Stomach (tissue), 9 donors: Measurements from ENCODE around the gene PLA2G4A. TPM values are rescaled to one million over a fixed set of nuclear protein-coding genes. Genes with fewer than 3 reads are reported as not detected.

Source experiments
- DNase-seq, 2 donors: peaks; one replicate each; pipeline versions ENCODE4 v3.0.0 to v3.0.0-alpha.2; 2013 to 2019
- H3K27ac ChIP-seq, 5 donors: fragments of 200-600 bp in 4 of 5; sonication (generic) in 4 of 5; one replicate each; pipeline ENCODE4 v1.5.1; 2013 to 2019; ENCODE audit warnings: mild to moderate bottlenecking in 1 of 5, moderate library complexity in 1 of 5
- H3K27me3 ChIP-seq, 3 donors: fragments of 200-600 bp; sonication (generic); one replicate each; pipeline ENCODE4 v1.5.1; 2017 to 2019; ENCODE audit warnings: mixed run types in 1 of 3
- H3K36me3 ChIP-seq, 4 donors: fragments of 200-600 bp; sonication (generic); 1 replicate in 3 of 4; 2 replicates in 1 of 4; pipeline ENCODE4 v1.5.1; 2016 to 2019
- H3K4me1 ChIP-seq, 4 donors: fragments of 200-600 bp; sonication (generic); one replicate each; pipeline ENCODE4 v1.5.1; 2016 to 2019
- H3K4me3 ChIP-seq, 4 donors: fragments of 200-600 bp; sonication (generic) in 3 of 4; one replicate each; pipeline ENCODE4 v1.5.1; 2016 to 2019; ENCODE audit warnings: mild to moderate bottlenecking in 1 of 4
- H3K9me3 ChIP-seq, 4 donors: fragments of 200-600 bp; sonication (generic); one replicate each; pipeline ENCODE4 v1.5.1; 2016 to 2019
- EP300 ChIP-seq: sonication (generic); formaldehyde crosslinking; IDR thresholded peaks from one replicate; pipeline ENCODE4 v1.6.1; 2017; ENCODE audit warnings: antibody characterized with exemption
- POLR2A ChIP-seq, 4 donors: fragments of 450-650 bp; IDR thresholded peaks; one replicate each; pipeline ENCODE4 v1.6.1; 2016; ENCODE audit warnings: antibody characterized with exemption in 4 of 4, control low read depth in 2 of 4, mild to moderate bottlenecking in 1 of 4, moderate library complexity in 1 of 4
- POLR2AphosphoS5 ChIP-seq, 3 donors: sonication (generic); formaldehyde crosslinking; IDR thresholded peaks; one replicate each; pipeline ENCODE4 v1.6.1; 2016; ENCODE audit warnings: antibody characterized with exemption in 3 of 3
- WGBS, 5 donors: extraction: QIAGEN DNeasy Blood & Tissue Kit in 3 of 5; methylation state at CpG; one replicate each; pipeline versions ENCODE4 v1.1.5 to v1.1.7; 2013 to 2018; 5-methylcytosine and 5-hydroxymethylcytosine counted together
- intact Hi-C: fragments of 100-400 bp; cut with DNase I; formaldehyde crosslinking; loops from one replicate; pipeline ENCODE4 v1.15.1; 2023; ENCODE audit warnings: low total_unique reads
- polyA plus RNA-seq, 3 donors: library from polyadenylated mRNA; stranded (reverse); fragments of 200-250 nt; gene quantifications; one replicate each; pipeline ENCODE4 v1.2.3, GENCODE V29; 2013
- total RNA-seq, 5 donors: library from RNA; depleted of rRNA; stranded (reverse); fragments of >200 nt; gene quantifications; one replicate each; pipeline versions ENCODE4 v1.1.0 to v1.2.3, GENCODE V29; 2014 to 2016
- TF ChIP-seq, protein P1 (sequence below), 7 experiments: fragments of 450-650 bp in 4 of 7; fragments of 200-600 bp in 3 of 7; sonication (generic) in 3 of 7; IDR thresholded peaks; one replicate each; pipeline ENCODE4 v1.5.1; 2016 to 2019; ENCODE audit warnings: antibody characterized with exemption in 7 of 7, control low read depth in 2 of 7, mild to moderate bottlenecking in 1 of 7
- donor health status: healthy with polysubstance abuse.
- donor health status: Bipolar disorder and iron deficiency.
- donor health status: healthy.

The PLA2G4A gene
- total and polyA plus RNA-seq, 8 donors = 2.2 to 17.8 (median 6.8) TPM

DNA sequence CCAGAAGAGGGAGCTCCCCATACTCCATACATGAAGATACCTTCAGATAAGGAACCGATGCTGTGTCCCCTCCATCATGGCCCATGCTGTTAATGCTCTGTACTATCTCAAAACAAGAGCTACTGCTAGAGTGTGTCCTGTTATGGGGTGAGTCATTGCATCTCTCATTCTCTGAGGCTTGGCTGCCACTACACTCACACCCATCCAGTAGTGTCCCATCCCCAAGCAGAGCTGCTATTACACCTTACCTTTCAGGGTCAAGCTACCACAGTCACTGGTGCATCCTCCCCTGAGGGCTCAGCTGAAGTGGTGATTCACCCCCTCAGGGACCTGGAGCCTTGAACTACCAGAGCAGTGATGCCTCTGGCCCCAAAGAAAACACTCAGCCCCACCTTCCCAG lies 198.5 kb downstream of the PLA2G4A start:
- peaks cover 0 to 32% (median 17%) of the 10 kb centered on the region in 4 donors for H3K9me3 ChIP-seq
- WGBS, 5 donors = 53 to 81% (median 77%) methylated on average over 1 of the region's 1 CpG
- DNase-seq = no peak
- TF ChIP-seq, protein P1, sequence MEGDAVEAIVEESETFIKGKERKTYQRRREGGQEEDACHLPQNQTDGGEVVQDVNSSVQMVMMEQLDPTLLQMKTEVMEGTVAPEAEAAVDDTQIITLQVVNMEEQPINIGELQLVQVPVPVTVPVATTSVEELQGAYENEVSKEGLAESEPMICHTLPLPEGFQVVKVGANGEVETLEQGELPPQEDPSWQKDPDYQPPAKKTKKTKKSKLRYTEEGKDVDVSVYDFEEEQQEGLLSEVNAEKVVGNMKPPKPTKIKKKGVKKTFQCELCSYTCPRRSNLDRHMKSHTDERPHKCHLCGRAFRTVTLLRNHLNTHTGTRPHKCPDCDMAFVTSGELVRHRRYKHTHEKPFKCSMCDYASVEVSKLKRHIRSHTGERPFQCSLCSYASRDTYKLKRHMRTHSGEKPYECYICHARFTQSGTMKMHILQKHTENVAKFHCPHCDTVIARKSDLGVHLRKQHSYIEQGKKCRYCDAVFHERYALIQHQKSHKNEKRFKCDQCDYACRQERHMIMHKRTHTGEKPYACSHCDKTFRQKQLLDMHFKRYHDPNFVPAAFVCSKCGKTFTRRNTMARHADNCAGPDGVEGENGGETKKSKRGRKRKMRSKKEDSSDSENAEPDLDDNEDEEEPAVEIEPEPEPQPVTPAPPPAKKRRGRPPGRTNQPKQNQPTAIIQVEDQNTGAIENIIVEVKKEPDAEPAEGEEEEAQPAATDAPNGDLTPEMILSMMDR (IDR thresholded peaks at IDR 0.05) = no peak
- no peak for TF ChIP-seq POLR2A (IDR thresholded peaks at IDR 0.05)
- no peak for TF ChIP-seq POLR2AphosphoS5 (IDR thresholded peaks at IDR 0.05)
- no peak for TF ChIP-seq EP300
- no peaks in the 10 kb centered on the region for H3K27me3 ChIP-seq
- intact Hi-C loops = no loop called here
- H3K27ac ChIP-seq = no peak overlapping the region
- H3K4me3 ChIP-seq = no peak overlapping the region
- H3K36me3 ChIP-seq = no peaks in the 10 kb centered on the region
- no peaks in the 10 kb centered on the region for H3K4me1 ChIP-seq

DNA sequence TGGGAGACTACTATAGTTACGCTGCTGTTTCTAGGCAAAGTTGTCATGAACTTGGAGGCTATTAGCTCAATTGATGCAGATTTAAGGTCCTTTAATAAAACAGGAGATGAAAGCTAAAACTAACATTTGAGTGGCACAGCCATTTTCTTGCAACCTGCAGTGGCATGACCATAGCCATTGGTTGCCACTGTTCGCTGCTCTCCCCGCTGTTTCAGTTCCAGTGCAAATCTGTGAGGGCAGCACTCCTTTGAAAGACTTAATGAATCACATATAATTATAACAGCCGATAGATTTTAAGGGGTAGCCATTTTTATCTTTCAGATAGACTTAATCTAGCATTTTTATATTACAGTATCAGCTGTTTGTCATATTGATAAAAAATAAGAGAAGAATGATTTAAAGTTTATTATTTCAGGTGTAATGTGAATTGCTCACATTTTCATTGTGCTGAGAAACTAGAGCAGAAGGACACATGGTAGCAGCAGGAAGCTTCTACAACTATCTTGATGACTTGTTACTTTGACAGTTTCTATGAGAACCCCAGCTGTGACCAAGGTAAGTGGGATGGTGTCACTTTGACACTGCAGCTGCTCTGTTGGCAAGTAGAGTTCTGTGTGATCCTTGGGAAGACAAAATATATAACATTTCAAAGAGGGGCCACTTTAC lies 203.7 kb downstream of the PLA2G4A start:
- Histone ChIP-seq H3K27me3 (no peaks in the 10 kb centered on the region), H3K9me3 (peaks cover 0 to 24% (median 17%) of the 10 kb centered on the region in 4 donors), H3K4me1 (no peaks in the 10 kb centered on the region), H3K36me3 (no peaks in the 10 kb centered on the region), H3K4me3 (no peak overlapping the region), H3K27ac (no peak overlapping the region)
- intact Hi-C loops = no loop called here
- DNase-seq = no peak
- TF ChIP-seq POLR2AphosphoS5 (IDR thresholded peaks at IDR 0.05) (no peak), EP300 (no peak), POLR2A (IDR thresholded peaks at IDR 0.05) (no peak)
- TF ChIP-seq, protein P1 (IDR thresholded peaks at IDR 0.05) = no peak
- WGBS, 5 donors = 85 to 97% (median 91%) methylated on average over 4 of the region's 4 CpGs

DNA sequence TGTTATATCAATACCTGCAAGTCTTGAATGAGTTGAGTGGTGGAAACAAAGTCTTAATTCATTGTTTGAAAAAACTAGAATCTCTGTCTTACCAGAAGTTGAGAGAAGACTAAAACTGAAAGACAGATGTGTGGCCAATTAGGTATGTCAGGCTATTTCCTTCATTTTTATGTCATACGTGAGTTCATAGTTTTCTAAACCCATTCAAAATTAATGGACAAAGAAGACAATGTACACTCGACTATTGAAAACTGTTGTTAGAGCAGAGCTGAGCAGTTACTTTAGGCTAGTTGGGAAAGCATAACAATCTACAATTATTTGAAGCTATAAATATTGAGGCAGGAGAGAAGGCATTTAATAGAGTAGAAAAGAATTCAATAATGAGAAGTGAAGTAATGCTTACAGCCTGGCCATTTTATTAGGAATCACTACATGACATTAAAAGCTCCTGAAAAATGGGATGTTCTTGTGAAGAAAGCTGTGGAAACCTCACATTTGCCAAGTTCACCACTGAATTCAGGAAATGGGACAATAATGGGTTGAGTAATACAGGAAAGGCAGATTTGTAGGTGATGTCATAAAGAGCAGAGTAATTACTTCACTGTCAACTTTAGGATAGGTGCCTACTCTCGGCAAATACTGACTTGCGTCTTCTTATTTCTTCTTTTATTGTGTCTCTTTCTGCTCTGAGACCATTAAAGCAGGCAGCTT lies 204.4 kb downstream of the PLA2G4A start:
- intact Hi-C loops = no loop called here
- H3K9me3 ChIP-seq = peaks cover 0 to 19% (median 12%) of the 10 kb centered on the region in 4 donors
- no peak overlapping the region for H3K27ac ChIP-seq
- no peaks in the 10 kb centered on the region for H3K27me3 ChIP-seq
- no peak for DNase-seq
- H3K4me1 ChIP-seq = no peaks in the 10 kb centered on the region
- WGBS, 5 donors = 78 to 88% (median 86%) methylated on average over 4 of the region's 4 CpGs
- no peak overlapping the region for H3K4me3 ChIP-seq
- TF ChIP-seq POLR2AphosphoS5 (IDR thresholded peaks at IDR 0.05) (no peak), POLR2A (IDR thresholded peaks at IDR 0.05) (no peak), EP300 (no peak)
- TF ChIP-seq, protein P1 (IDR thresholded peaks at IDR 0.05) = no peak
- no peaks in the 10 kb centered on the region for H3K36me3 ChIP-seq

DNA sequence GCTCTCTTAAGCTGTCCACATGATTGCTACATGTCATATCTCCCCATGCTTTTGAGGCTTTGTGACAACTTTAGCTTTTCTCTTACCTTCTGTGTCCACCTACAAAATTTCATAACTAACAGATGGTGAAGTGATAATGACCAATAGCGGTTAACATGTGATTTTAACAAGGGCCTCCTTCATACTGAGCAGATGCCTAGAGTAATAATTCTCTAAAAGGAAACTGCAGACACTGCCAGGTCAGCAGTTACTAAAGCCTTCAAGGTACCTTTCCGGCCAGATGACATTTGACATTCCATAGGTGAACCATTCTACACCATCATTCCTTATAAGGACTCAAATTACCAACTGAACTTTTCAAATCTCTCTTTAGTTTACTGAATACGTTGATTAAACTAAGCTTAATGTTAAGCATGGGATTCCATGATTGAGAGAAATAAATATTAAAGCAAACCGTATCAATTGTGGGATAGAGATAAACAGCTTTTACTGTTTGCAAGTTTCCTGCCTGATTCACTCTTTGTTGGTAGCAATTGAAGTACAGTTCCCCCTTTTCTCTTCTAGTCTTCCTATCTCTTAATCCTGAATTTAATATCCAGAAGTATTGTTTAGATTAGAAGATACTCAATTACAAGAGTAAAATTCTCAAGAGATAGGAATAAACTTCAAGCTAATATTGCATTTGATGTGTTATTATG lies 205.1 kb downstream of the PLA2G4A start:
- Histone ChIP-seq H3K27me3 (no peaks in the 10 kb centered on the region), H3K36me3 (no peaks in the 10 kb centered on the region), H3K9me3 (peaks cover 0 to 13% (median 9%) of the 10 kb centered on the region in 4 donors), H3K4me3 (no peak overlapping the region), H3K27ac (no peak overlapping the region), H3K4me1 (no peaks in the 10 kb centered on the region)
- intact Hi-C loops = no loop called here
- no peak for DNase-seq
- WGBS, 5 donors = 48 to 62% (median 53%) methylated on average over 4 of the region's 4 CpGs
- no peak for TF ChIP-seq POLR2A (IDR thresholded peaks at IDR 0.05)
- TF ChIP-seq POLR2AphosphoS5 (IDR thresholded peaks at IDR 0.05) = no peak
- no peak for TF ChIP-seq EP300
